K562 (cell line): ENCODE results near the gene COL23A1. TPM values are rescaled to one million over a fixed set of nuclear protein-coding genes. Genes with fewer than 3 reads are reported as not detected.
A peak's percentile ranks its signal among the peaks of the same experiment; 100 is the strongest.

Experiments
- ATAC-seq: fragments of 200-7000 bp; cut with Tn5 transposase; 3 replicates; pipeline ENCODE4 v1.9.1; 2020; ENCODE audit warnings: moderate library complexity
- BruUV-seq: library from RNA; stranded (reverse); fragments of 400-500 nt; replicated peaks from 2 replicates; lab custom pipeline; 2021; lab: Mats Ljungman, UMichigan
- CTCF ChIA-PET: fragments of 300-600 bp; formaldehyde crosslinking; extraction: SDS; loops from one replicate; lab custom pipeline; 2021; ENCODE audit warnings: low intra/inter-chr PET ratio; lab: Yijun Ruan, JAX
- POLR2A ChIA-PET: fragments of 300-600, 350-650 bp; sonication (Branson Sonifier 250); formaldehyde crosslinking; extraction: SDS; loops from one replicate; lab custom pipeline; 2021; ENCODE audit warnings: antibody characterized with exemption, inconsistent platforms; lab: Yijun Ruan, JAX
- DNase-seq, 4 experiments: peaks; one replicate each; pipeline versions ENCODE4 v3.0.0 to v3.0.0-alpha.2; 2011 to 2018; ENCODE audit warnings: low spot score in 3 of 4, mixed read lengths in 3 of 4; ENCODE audit errors: extremely low read depth in 1 of 4
- FAIRE-seq: peaks from 2 replicates; lab custom pipeline; 2011; peaks lifted over from hg19 to GRCh38; lab: Jason Lieb, UNC
- H2AFZ ChIP-seq: 2 replicates; pipeline ENCODE4 v1.6.0; 2011; ENCODE audit warnings: low read depth, low read length, control low read depth, inconsistent platforms
- H3K27ac ChIP-seq: fragments of 200-600 bp; 3 replicates; pipeline ENCODE4 v1.8.0; 2011; ENCODE audit warnings: low read depth, mild to moderate bottlenecking, control low read depth, inconsistent platforms, low read length, moderate library complexity, mixed read lengths; ENCODE audit errors: extremely low read depth
- H3K27me3 ChIP-seq, 2 experiments: fragments of 300-600 bp in 1 of 2; 2 replicates in 1 of 2; 3 replicates in 1 of 2; pipeline versions ENCODE4 v1.6.0 to v1.8.0; 2011; ENCODE audit warnings: inconsistent platforms in 2 of 2, low read length in 2 of 2, mild to moderate bottlenecking in 1 of 2, mixed read lengths in 1 of 2, moderate library complexity in 1 of 2; ENCODE audit not compliant: control insufficient read depth in 2 of 2, insufficient read depth in 2 of 2
- H3K36me3 ChIP-seq: fragments of 300-600 bp; 3 replicates; pipeline ENCODE4 v1.8.0; 2011; ENCODE audit warnings: mild to moderate bottlenecking, low read length, inconsistent platforms; ENCODE audit not compliant: control insufficient read depth, insufficient read depth
- H3K4me1 ChIP-seq, 2 experiments: fragments of 200-600 bp in 1 of 2; replicated peaks in 1 of 2; 2 replicates in 1 of 2; 3 replicates in 1 of 2; pipeline versions ENCODE4 v1.5.1 to v1.8.0; 2011; ENCODE audit warnings: inconsistent platforms in 2 of 2, low read length in 2 of 2, mild to moderate bottlenecking in 1 of 2, mixed read lengths in 1 of 2, moderate library complexity in 1 of 2; ENCODE audit not compliant: control insufficient read depth in 2 of 2, insufficient read depth in 2 of 2
- H3K4me2 ChIP-seq: 2 replicates; pipeline ENCODE4 v1.6.1; 2011; ENCODE audit warnings: low read length, control low read depth, inconsistent platforms, mixed read lengths; ENCODE audit not compliant: insufficient read depth
- H3K4me3 ChIP-seq: fragments of 200-600 bp; sonication (generic), shearing (Covaris generic); 2 replicates; pipeline ENCODE4 v1.5.1; 2016; ENCODE audit warnings: control low read depth, inconsistent platforms
- H3K79me2 ChIP-seq: fragments of 200-600 bp; 3 replicates; pipeline ENCODE4 v1.8.0; 2011; ENCODE audit warnings: low read length, inconsistent platforms; ENCODE audit not compliant: control insufficient read depth, insufficient read depth
- H3K9ac ChIP-seq, 2 experiments: 2 replicates each; pipeline versions ENCODE4 v1.6.0 to v1.6.1; 2011; ENCODE audit warnings: low read depth in 2 of 2, low read length in 2 of 2, control low read depth in 1 of 2, inconsistent platforms in 1 of 2, mild to moderate bottlenecking in 1 of 2, mixed read lengths in 1 of 2; ENCODE audit not compliant: insufficient read depth in 1 of 2
- H3K9me1 ChIP-seq: one replicate; pipeline ENCODE4 v1.6.0; 2011; ENCODE audit warnings: inconsistent platforms, mild to moderate bottlenecking, low read length, moderate library complexity; ENCODE audit not compliant: control insufficient read depth, insufficient read depth
- H3K9me3 ChIP-seq: replicated peaks from 2 replicates; pipeline ENCODE4 v1.5.1; 2011; ENCODE audit warnings: low read depth, low read length, inconsistent platforms; ENCODE audit not compliant: control insufficient read depth, insufficient read depth
- H4K20me1 ChIP-seq: replicated peaks from 2 replicates; pipeline ENCODE4 v1.6.1; 2011; ENCODE audit warnings: low read length, inconsistent platforms, mixed read lengths; ENCODE audit not compliant: control insufficient read depth, insufficient read depth
- BCOR ChIP-seq: fragments of 450-650 bp; IDR thresholded peaks from 2 replicates; pipeline ENCODE4 v1.6.1; 2016
- CGGBP1 ChIP-seq: fragments of 250-450 bp; sonication (Bioruptor Pico); IDR thresholded peaks from 2 replicates; pipeline ENCODE4 v1.9.0; 2021; ENCODE audit warnings: mild to moderate bottlenecking
- CHCHD3 ChIP-seq: fragments of 250-450 bp; sonication (Bioruptor Pico); IDR thresholded peaks from 2 replicates; pipeline ENCODE4 v2.1.2; 2022; ENCODE audit warnings: mild to moderate bottlenecking
- ESRRA ChIP-seq: fragments of 450-650 bp; IDR thresholded peaks from 2 replicates; pipeline ENCODE4 v1.6.1; 2014; ENCODE audit warnings: low read depth, mild to moderate bottlenecking, moderate library complexity, borderline replicate concordance
- GTF2A2 ChIP-seq: IDR thresholded peaks from 2 replicates; pipeline ENCODE4 v1.6.1; 2016; ENCODE audit warnings: mild to moderate bottlenecking, missing genetic modification characterization, missing compliant biosample characterization
- ILK ChIP-seq: fragments of 450-650 bp; IDR thresholded peaks from 2 replicates; pipeline ENCODE4 v1.6.1; 2016; ENCODE audit warnings: missing genetic modification characterization, low read depth, mild to moderate bottlenecking, missing compliant biosample characterization, moderate library complexity, borderline replicate concordance
- JUND ChIP-seq, 2 experiments: IDR thresholded peaks; 2 replicates in 1 of 2; 3 replicates in 1 of 2; pipeline ENCODE4 v1.6.1; 2011; ENCODE audit warnings: borderline replicate concordance in 2 of 2, low read depth in 2 of 2, low read length in 2 of 2, improper control_type of control experiment in 1 of 2, missing biosample characterization in 1 of 2, missing genetic modification characterization in 1 of 2, missing genetic modification reagents in 1 of 2
- KDM1A ChIP-seq, 2 experiments: fragments of 450-650 bp; IDR thresholded peaks; 2 replicates each; pipeline ENCODE4 v1.6.1; 2016; ENCODE audit warnings: mild to moderate bottlenecking in 2 of 2
- KHSRP ChIP-seq: fragments of 450-650 bp; IDR thresholded peaks from 2 replicates; pipeline ENCODE4 v1.6.1; 2017
- MITF ChIP-seq: IDR thresholded peaks from 2 replicates; pipeline ENCODE4 v1.6.1; 2014; ENCODE audit warnings: antibody characterized with exemption
- RBM25 ChIP-seq: fragments of 200-400 bp; formaldehyde crosslinking; IDR thresholded peaks from 2 replicates; pipeline ENCODE4 v1.6.1; 2018; ENCODE audit warnings: low read length, low read depth, moderate library complexity; ENCODE audit not compliant: severe bottlenecking
- RNF2 ChIP-seq: sonication (generic); IDR thresholded peaks from 2 replicates; pipeline ENCODE4 v1.6.1; 2016
- TAF1 ChIP-seq: IDR thresholded peaks from 2 replicates; pipeline ENCODE4 v1.6.1; 2011; ENCODE audit warnings: mild to moderate bottlenecking, low read length, moderate library complexity; ENCODE audit not compliant: insufficient read depth, control insufficient read depth, severe bottlenecking; ENCODE audit errors: extremely low read depth
- XRCC4 ChIP-seq: IDR thresholded peaks from one replicate; pipeline ENCODE4 v1.6.1; 2011; ENCODE audit not compliant: insufficient read depth, insufficient read length; ENCODE audit errors: extremely low read depth
- ZNF644 ChIP-seq: fragments of 200-800 bp; sonication (Bioruptor generic); IDR thresholded peaks from 2 replicates; pipeline ENCODE4 v1.6.1; 2016; ENCODE audit warnings: low read depth, missing genetic modification characterization, missing compliant biosample characterization
- WGBS: fragments of 100-300 bp; shearing (Covaris generic); methylation state at CpG from one replicate; pipeline ENCODE4 v1.1.6; 2016; ENCODE audit warnings: low coverage, mixed read lengths; ENCODE audit not compliant: insufficient coverage; ENCODE audit errors: missing lambda C conversion rate; 5-methylcytosine and 5-hydroxymethylcytosine counted together
- in situ Hi-C: fragments of 300-500 bp; cut with MboI; formaldehyde crosslinking; loops from 4 replicates; pipeline ENCODE4 v1.15.0; 2018; ENCODE audit warnings: inconsistent platforms, mixed read lengths
- intact Hi-C: fragments of 100-400 bp; cut with micrococcal nuclease; formaldehyde crosslinking; loops from 2 replicates; pipeline ENCODE4 v1.14.2; 2022
- polyA plus RNA-seq, 8 experiments: library from polyadenylated mRNA; depleted of rRNA in 4 of 8; stranded (reverse) in 5 of 8; unstranded in 3 of 8; fragments of >200 nt; fragmentation: Nextera tagmentation in 2 of 8; fragmentation: Illumina TruSeq in 1 of 8; extraction: Ambion mirVana in 2 of 8; extraction: Trizol in 1 of 8; gene quantifications; 2 replicates each; pipeline versions ENCODE4 v1.2.1 to v1.2.3, GENCODE V29; 2011 to 2014; ENCODE audit warnings: inconsistent platforms in 1 of 8, missing spikeins in 1 of 8
- total RNA-seq, 7 experiments: library from RNA; depleted of rRNA in 6 of 7; stranded (reverse); fragments of >200 nt in 6 of 7; fragmentation: Illumina TruSeq in 2 of 7; extraction: Trizol in 2 of 7; gene quantifications; 2 replicates each; pipeline versions ENCODE4 v1.2.1 to v1.2.3, GENCODE V29; 2011 to 2021; ENCODE audit warnings: low replicate concordance in 1 of 7
- TF ChIP-seq, protein P1 (sequence below): sonication (generic); formaldehyde crosslinking; IDR thresholded peaks from 2 replicates; pipeline ENCODE4 v1.5.0; 2020; ENCODE audit warnings: missing genetic modification reagents
- TF ChIP-seq, protein P2 (sequence below): fragments of 250-450 bp; sonication (Bioruptor Pico); IDR thresholded peaks from 2 replicates; pipeline ENCODE4 v1.4.0; 2020; ENCODE audit warnings: mild to moderate bottlenecking, moderate library complexity, borderline replicate concordance

COL23A1 gene
- total and polyA plus RNA-seq, 9 of the 15 experiments (the other 6 are each of a cell fraction or from before 2014, with no cell fraction given), result 0.09 TPM; not detected in 8

GRCh38 chr5:178416206-178416882 lies 173.8 kb downstream of the COL23A1 start:
- no peak overlapping the region for H3K9ac ChIP-seq
- peaks cover 9% of the 10 kb centered on the region; the same call in 1 of the 2 replicates for H4K20me1 ChIP-seq
- no peaks in the 10 kb centered on the region for H3K9me1 ChIP-seq
- peaks cover 10 to 42% of the 10 kb centered on the region in 2 experiments; a peak in 4 of 5 replicates for H3K27me3 ChIP-seq
- no peak for DNase-seq
- H3K4me1 ChIP-seq, result peaks cover 4 to 11% of the 10 kb centered on the region in 2 experiments
- 54% methylated on average over 12 of the region's 12 CpGs for WGBS
- no peak for FAIRE-seq
- no peak for ATAC-seq
- no peaks in the 10 kb centered on the region for H3K9me3 ChIP-seq
- POLR2A ChIA-PET, result no interaction called here
- no peak overlapping the region for H3K4me3 ChIP-seq
- CTCF ChIA-PET, result interaction anchor here (2.0 kb wide), 1 partner anchor 174 kb away, joined by 12 read pairs; the partner anchor contains the start of gene COL23A1
- intact Hi-C loops, result loop anchor here (2.0 kb wide), 1 partner anchor 134 kb away; no protein-coding TSS in a partner anchor
- no peak overlapping the region for H3K27ac ChIP-seq
- in situ Hi-C loops, result no loop called here
- no peak overlapping the region for H3K4me2 ChIP-seq
- H3K79me2 ChIP-seq, result no peaks in the 10 kb centered on the region
- BruUV-seq, result no TSS peak
- H2AFZ ChIP-seq, result no peak overlapping the region
- no peaks in the 10 kb centered on the region for H3K36me3 ChIP-seq
- TF ChIP-seq TAF1 (no peak), GTF2A2 (tag) (no peak), ZNF644 (no peak), KDM1A (IDR thresholded peaks at IDR 0.05) (peak in 1 of 2 experiments; percentile 70; a peak in 2 of 4 replicates), CHCHD3 (CRISPR knock-in tag) (no peak), ESRRA (peak; percentile 55; the same call in 1 of the 2 replicates), RBM25 (peak; percentile 88), XRCC4 (no peak), MITF (no peak), JUND (IDR thresholded peaks at IDR 0.05; ENCODE audit: borderline replicate concordance, low read depth, low read length) (no peak), JUND (tag; IDR thresholded peaks at IDR 0.05; ENCODE audit: borderline replicate concordance, low read depth, low read length) (no peak), BCOR (peak; percentile 77), ILK (tag) (no peak), KHSRP (no peak), CGGBP1 (no peak), RNF2 (no peak)
- TF ChIP-seq, protein P1, sequence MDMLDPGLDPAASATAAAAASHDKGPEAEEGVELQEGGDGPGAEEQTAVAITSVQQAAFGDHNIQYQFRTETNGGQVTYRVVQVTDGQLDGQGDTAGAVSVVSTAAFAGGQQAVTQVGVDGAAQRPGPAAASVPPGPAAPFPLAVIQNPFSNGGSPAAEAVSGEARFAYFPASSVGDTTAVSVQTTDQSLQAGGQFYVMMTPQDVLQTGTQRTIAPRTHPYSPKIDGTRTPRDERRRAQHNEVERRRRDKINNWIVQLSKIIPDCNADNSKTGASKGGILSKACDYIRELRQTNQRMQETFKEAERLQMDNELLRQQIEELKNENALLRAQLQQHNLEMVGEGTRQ (CRISPR knock-in tag), result no peak
- TF ChIP-seq, protein P2, sequence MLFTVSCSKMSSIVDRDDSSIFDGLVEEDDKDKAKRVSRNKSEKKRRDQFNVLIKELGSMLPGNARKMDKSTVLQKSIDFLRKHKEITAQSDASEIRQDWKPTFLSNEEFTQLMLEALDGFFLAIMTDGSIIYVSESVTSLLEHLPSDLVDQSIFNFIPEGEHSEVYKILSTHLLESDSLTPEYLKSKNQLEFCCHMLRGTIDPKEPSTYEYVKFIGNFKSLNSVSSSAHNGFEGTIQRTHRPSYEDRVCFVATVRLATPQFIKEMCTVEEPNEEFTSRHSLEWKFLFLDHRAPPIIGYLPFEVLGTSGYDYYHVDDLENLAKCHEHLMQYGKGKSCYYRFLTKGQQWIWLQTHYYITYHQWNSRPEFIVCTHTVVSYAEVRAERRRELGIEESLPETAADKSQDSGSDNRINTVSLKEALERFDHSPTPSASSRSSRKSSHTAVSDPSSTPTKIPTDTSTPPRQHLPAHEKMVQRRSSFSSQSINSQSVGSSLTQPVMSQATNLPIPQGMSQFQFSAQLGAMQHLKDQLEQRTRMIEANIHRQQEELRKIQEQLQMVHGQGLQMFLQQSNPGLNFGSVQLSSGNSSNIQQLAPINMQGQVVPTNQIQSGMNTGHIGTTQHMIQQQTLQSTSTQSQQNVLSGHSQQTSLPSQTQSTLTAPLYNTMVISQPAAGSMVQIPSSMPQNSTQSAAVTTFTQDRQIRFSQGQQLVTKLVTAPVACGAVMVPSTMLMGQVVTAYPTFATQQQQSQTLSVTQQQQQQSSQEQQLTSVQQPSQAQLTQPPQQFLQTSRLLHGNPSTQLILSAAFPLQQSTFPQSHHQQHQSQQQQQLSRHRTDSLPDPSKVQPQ (CRISPR knock-in tag), result no peak
